H9 (cell line): Measurements from ENCODE around the gene FZD10. TPM values are rescaled to one million over a fixed set of nuclear protein-coding genes. Genes with fewer than 3 reads are reported as not detected.

ENCODE experiments used
- DNase-seq: peaks from one replicate; pipeline ENCODE4 v3.0.0-alpha.2; 2017
- H2AFZ ChIP-seq: one replicate; pipeline ENCODE4 v1.6.1; 2013; ENCODE audit warnings: mild to moderate bottlenecking, low read length, control low read depth, moderate library complexity
- H2AK5ac ChIP-seq: 2 replicates; pipeline ENCODE4 v1.6.1; 2013; ENCODE audit warnings: low read length, control low read depth, mixed read lengths; ENCODE audit not compliant: insufficient read length
- H2BK120ac ChIP-seq: one replicate; pipeline ENCODE4 v1.6.1; 2013; ENCODE audit warnings: low read depth, mild to moderate bottlenecking, low read length, control low read depth, inconsistent platforms; ENCODE audit not compliant: poor library complexity, severe bottlenecking
- H2BK12ac ChIP-seq: 2 replicates; pipeline ENCODE4 v1.6.1; 2013; ENCODE audit warnings: low read length, control low read depth, mixed read lengths, low read depth; ENCODE audit not compliant: insufficient read length
- H2BK15ac ChIP-seq: 2 replicates; pipeline ENCODE4 v1.6.1; 2013; ENCODE audit warnings: low read depth, low read length, control low read depth
- H2BK20ac ChIP-seq: one replicate; pipeline ENCODE4 v1.6.1; 2013; ENCODE audit warnings: low read depth, mild to moderate bottlenecking, low read length, control low read depth, inconsistent platforms; ENCODE audit not compliant: poor library complexity, severe bottlenecking
- H2BK5ac ChIP-seq: 2 replicates; pipeline ENCODE4 v1.6.1; 2013; ENCODE audit warnings: low read length, control low read depth, mixed read lengths; ENCODE audit not compliant: insufficient read length
- H3K14ac ChIP-seq: 2 replicates; pipeline ENCODE4 v1.6.1; 2013; ENCODE audit warnings: low read length, control low read depth; ENCODE audit not compliant: insufficient read depth
- H3K18ac ChIP-seq: 2 replicates; pipeline ENCODE4 v1.6.1; 2013; ENCODE audit warnings: low read depth, mild to moderate bottlenecking, mixed read lengths, low read length, control low read depth; ENCODE audit not compliant: insufficient read length
- H3K23ac ChIP-seq: 2 replicates; pipeline ENCODE4 v1.6.1; 2013; ENCODE audit warnings: low read length, control low read depth, mixed read lengths, low read depth; ENCODE audit not compliant: insufficient read length
- H3K23me2 ChIP-seq: 2 replicates; pipeline ENCODE4 v1.6.1; 2013; ENCODE audit warnings: low read depth, mild to moderate bottlenecking, mixed read lengths, low read length, control low read depth; ENCODE audit not compliant: insufficient read length, poor library complexity, severe bottlenecking
- H3K27ac ChIP-seq: 2 replicates; pipeline ENCODE4 v1.5.1; 2013; ENCODE audit warnings: low read length, control low read depth, mixed read lengths, low read depth; ENCODE audit not compliant: insufficient read length
- H3K27me3 ChIP-seq: 2 replicates; pipeline ENCODE4 v1.6.1; 2013; ENCODE audit warnings: low read length, control low read depth, inconsistent platforms; ENCODE audit not compliant: insufficient read depth
- H3K4ac ChIP-seq: 2 replicates; pipeline ENCODE4 v1.6.1; 2013; ENCODE audit warnings: low read depth, mild to moderate bottlenecking, control low read depth, inconsistent platforms, low read length, moderate library complexity
- H3K4me1 ChIP-seq: 2 replicates; pipeline ENCODE4 v1.6.1; 2013; ENCODE audit warnings: low read length, control low read depth, inconsistent platforms; ENCODE audit not compliant: insufficient read depth
- H3K4me2 ChIP-seq: 2 replicates; pipeline ENCODE4 v1.6.1; 2013; ENCODE audit warnings: low read length, control low read depth, mixed read lengths; ENCODE audit not compliant: insufficient read length, insufficient read depth
- H3K56ac ChIP-seq: 2 replicates; pipeline ENCODE4 v1.6.1; 2013; ENCODE audit warnings: low read depth, mild to moderate bottlenecking, mixed read lengths, low read length, control low read depth; ENCODE audit not compliant: insufficient read length
- H3K79me1 ChIP-seq: 2 replicates; pipeline ENCODE4 v1.6.1; 2013; ENCODE audit warnings: low read depth, mild to moderate bottlenecking, moderate library complexity, low read length, control low read depth, inconsistent platforms; ENCODE audit not compliant: insufficient read depth, poor library complexity, severe bottlenecking
- H3K79me2 ChIP-seq: 2 replicates; pipeline ENCODE4 v1.6.1; 2013; ENCODE audit warnings: low read length, control low read depth, inconsistent platforms; ENCODE audit not compliant: insufficient read depth
- H3K9ac ChIP-seq: 2 replicates; pipeline ENCODE4 v1.6.1; 2013; ENCODE audit warnings: low read length, control low read depth, mixed read lengths; ENCODE audit not compliant: insufficient read length; ENCODE audit errors: extremely low read depth
- H3K9me3 ChIP-seq: one replicate; pipeline ENCODE4 v1.6.1; 2013; ENCODE audit warnings: low read depth, low read length, inconsistent platforms; ENCODE audit not compliant: control insufficient read depth
- H3T11ph ChIP-seq: one replicate; pipeline ENCODE4 v1.6.1; 2013; ENCODE audit warnings: mild to moderate bottlenecking, low read length, control low read depth, inconsistent platforms
- H4K20me1 ChIP-seq: one replicate; pipeline ENCODE4 v1.6.1; 2013; ENCODE audit not compliant: control insufficient read depth, insufficient read length, insufficient read depth
- H4K5ac ChIP-seq: 2 replicates; pipeline ENCODE4 v1.6.1; 2013; ENCODE audit warnings: low read depth, mild to moderate bottlenecking, mixed read lengths, low read length, control low read depth; ENCODE audit not compliant: insufficient read length
- H4K8ac ChIP-seq: replicated peaks from 2 replicates; pipeline ENCODE4 v1.6.1; 2013; ENCODE audit warnings: low read length, control low read depth, mixed read lengths, low read depth; ENCODE audit not compliant: insufficient read length
- H4K91ac ChIP-seq: 2 replicates; pipeline ENCODE4 v1.6.1; 2013; ENCODE audit warnings: low read depth, mild to moderate bottlenecking, moderate library complexity, mixed read lengths, low read length, control low read depth; ENCODE audit not compliant: insufficient read length
- H3K27ac Mint-ChIP-seq, 3 experiments: 2 replicates in 2 of 3; 3 replicates in 1 of 3; pipeline ENCODE4 v1.8.0; 2020 to 2021; ENCODE audit warnings: mixed read lengths in 3 of 3, mild to moderate bottlenecking in 1 of 3, moderate library complexity in 1 of 3
- H3K27me3 Mint-ChIP-seq: 2 replicates; pipeline ENCODE4 v1.8.0; 2021; ENCODE audit warnings: low read depth, mild to moderate bottlenecking, moderate library complexity, mixed read lengths
- H3K36me3 Mint-ChIP-seq, 3 experiments: 2 replicates in 2 of 3; 3 replicates in 1 of 3; pipeline ENCODE4 v1.8.0; 2020 to 2021; ENCODE audit warnings: low read depth in 3 of 3, mixed read lengths in 3 of 3; ENCODE audit not compliant: insufficient read depth in 1 of 3
- H3K4me1 Mint-ChIP-seq, 2 experiments: 2 replicates each; pipeline ENCODE4 v1.8.0; 2020; ENCODE audit warnings: mixed read lengths in 2 of 2
- H3K4me3 Mint-ChIP-seq, 2 experiments: 2 replicates in 1 of 2; 3 replicates in 1 of 2; pipeline ENCODE4 v1.8.0; 2020 to 2021; ENCODE audit warnings: mild to moderate bottlenecking in 2 of 2, mixed read lengths in 2 of 2, moderate library complexity in 1 of 2
- H3K9me3 Mint-ChIP-seq, 2 experiments: 2 replicates in 1 of 2; 3 replicates in 1 of 2; pipeline ENCODE4 v1.8.0; 2020; ENCODE audit warnings: mild to moderate bottlenecking in 2 of 2, mixed read lengths in 2 of 2, moderate library complexity in 1 of 2
- WGBS: extraction: QIAGEN DNeasy Blood & Tissue Kit; methylation state at CpG from one replicate; pipeline ENCODE4 v1.1.7; 2013; ENCODE audit warnings: missing lambda C conversion rate, low lambda C conversion rate, mixed read lengths; ENCODE audit not compliant: insufficient read length; ENCODE audit errors: extremely low coverage; 5-methylcytosine and 5-hydroxymethylcytosine counted together
- total RNA-seq: library from RNA; stranded (reverse); gene quantifications from 2 replicates; pipeline ENCODE4 v1.2.1, GENCODE V29; 2021
- TF ChIP-seq, protein P1 (sequence below): fragments of 200-600 bp; sonication (generic); conservative IDR thresholded peaks from 3 replicates; pipeline ENCODE4 v1.8.0; 2021; ENCODE audit warnings: antibody characterized with exemption, mild to moderate bottlenecking

FZD10 gene
- total RNA-seq, 1 experiment from 2014 or later = 1.0 TPM

- no peak overlapping the region for H3K56ac ChIP-seq
- H2BK5ac ChIP-seq = no peak overlapping the region
- no peak overlapping the region for H3K4ac ChIP-seq
- no peaks in the 10 kb centered on the region for H4K20me1 ChIP-seq
- no peak overlapping the region for H2BK120ac ChIP-seq
- H2BK12ac ChIP-seq = no peak overlapping the region
- no peak overlapping the region for H3K27ac ChIP-seq
- no peak overlapping the region for H2AFZ ChIP-seq
- WGBS = no CpG with 5 or more reads among the region's 6 CpGs
- no peak overlapping the region for H3T11ph ChIP-seq
- H3K36me3 Mint-ChIP-seq = no peaks in the 10 kb centered on the region
- TF ChIP-seq, protein P1, sequence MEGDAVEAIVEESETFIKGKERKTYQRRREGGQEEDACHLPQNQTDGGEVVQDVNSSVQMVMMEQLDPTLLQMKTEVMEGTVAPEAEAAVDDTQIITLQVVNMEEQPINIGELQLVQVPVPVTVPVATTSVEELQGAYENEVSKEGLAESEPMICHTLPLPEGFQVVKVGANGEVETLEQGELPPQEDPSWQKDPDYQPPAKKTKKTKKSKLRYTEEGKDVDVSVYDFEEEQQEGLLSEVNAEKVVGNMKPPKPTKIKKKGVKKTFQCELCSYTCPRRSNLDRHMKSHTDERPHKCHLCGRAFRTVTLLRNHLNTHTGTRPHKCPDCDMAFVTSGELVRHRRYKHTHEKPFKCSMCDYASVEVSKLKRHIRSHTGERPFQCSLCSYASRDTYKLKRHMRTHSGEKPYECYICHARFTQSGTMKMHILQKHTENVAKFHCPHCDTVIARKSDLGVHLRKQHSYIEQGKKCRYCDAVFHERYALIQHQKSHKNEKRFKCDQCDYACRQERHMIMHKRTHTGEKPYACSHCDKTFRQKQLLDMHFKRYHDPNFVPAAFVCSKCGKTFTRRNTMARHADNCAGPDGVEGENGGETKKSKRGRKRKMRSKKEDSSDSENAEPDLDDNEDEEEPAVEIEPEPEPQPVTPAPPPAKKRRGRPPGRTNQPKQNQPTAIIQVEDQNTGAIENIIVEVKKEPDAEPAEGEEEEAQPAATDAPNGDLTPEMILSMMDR = no peak
- peaks cover 98% of the 10 kb centered on the region for H3K27me3 Mint-ChIP-seq
- no peak overlapping the region for H4K91ac ChIP-seq
- no peak overlapping the region for H2AK5ac ChIP-seq
- no peak overlapping the region for H2BK20ac ChIP-seq
- no peaks in the 10 kb centered on the region for H3K23me2 ChIP-seq
- H3K4me1 ChIP-seq = no peaks in the 10 kb centered on the region
- no peak overlapping the region for H3K4me3 Mint-ChIP-seq
- no peaks in the 10 kb centered on the region for H3K79me2 ChIP-seq
- no peak overlapping the region for H3K23ac ChIP-seq
- peaks cover 25 to 26% of the 10 kb centered on the region in 2 experiments for H3K4me1 Mint-ChIP-seq
- H3K27me3 ChIP-seq = peaks cover 52% of the 10 kb centered on the region
- H3K27ac Mint-ChIP-seq = no peak overlapping the region
- H3K4me2 ChIP-seq = no peak overlapping the region
- no peaks in the 10 kb centered on the region for H3K9me3 ChIP-seq
- H3K79me1 ChIP-seq = no peaks in the 10 kb centered on the region
- H3K18ac ChIP-seq = no peak overlapping the region
- H2BK15ac ChIP-seq = no peak overlapping the region
- no peak overlapping the region for H4K5ac ChIP-seq
- no peaks in the 10 kb centered on the region; a peak in 2 of 5 replicates for H3K9me3 Mint-ChIP-seq
- no peak overlapping the region for H4K8ac ChIP-seq
- H3K14ac ChIP-seq = no peak overlapping the region
- no peak for DNase-seq
- no peak overlapping the region for H3K9ac ChIP-seq
Observed at GRCh38 chr12:130169924-130170323, 7.7 kb downstream of the FZD10 start.
